ENCODE results near the gene GGCX. TPM values are rescaled to one million over a fixed set of nuclear protein-coding genes. Genes with fewer than 3 reads are reported as not detected.

GGCX gene
- total and polyA plus RNA-seq, 2 of the 13 experiments (the other 11 are each of a cell fraction or from before 2014, with no cell fraction given): 72.5 to 103 TPM

- Histone ChIP-seq H3K9ac (ENCODE audit: insufficient read depth, low read depth, low read length) (no peak overlapping the region), H3K27ac (ENCODE audit: extremely low read length, insufficient read depth, low read length) (no peak overlapping the region), H3K36me3 (replicated peaks in 1 of 2; ENCODE audit: control insufficient read depth in 1 of 2, insufficient read depth in 2 of 2, low read length in 2 of 2) (peaks cover 27 to 59% of the 10 kb centered on the region in 2 experiments), H3K79me2 (ENCODE audit: insufficient read depth, low read length) (no peaks in the 10 kb centered on the region), H3K27me3 (ENCODE audit: control insufficient read depth in 1 of 2, insufficient read depth in 2 of 2, low read length in 2 of 2) (no peaks in the 10 kb centered on the region), H3K4me3 (replicated peaks in 1 of 3; ENCODE audit: insufficient read depth in 1 of 3, low read depth in 2 of 3, low read length in 3 of 3) (no peak overlapping the region), H2AFZ (ENCODE audit: low read length) (no peak overlapping the region), H4K20me1 (ENCODE audit: insufficient read depth, low read length) (peaks cover 15% of the 10 kb centered on the region), H3K4me2 (ENCODE audit: low read depth, low read length) (no peak overlapping the region), H3K4me1 (ENCODE audit: insufficient read depth, low read length) (peaks cover 5% of the 10 kb centered on the region), H3K9me3 (ENCODE audit: low read length) (no peaks in the 10 kb centered on the region)
- TF ChIP-seq THAP9 (CRISPR knock-in tag; IDR thresholded peaks at IDR 0.05; ENCODE audit: borderline replicate concordance) (no peak), POLR2AphosphoS5 (IDR thresholded peaks at IDR 0.05; ENCODE audit: low read depth, low read length) (peak; percentile 0; the same call in 1 of the 2 replicates), ZNF280D (CRISPR knock-in tag; IDR thresholded peaks at IDR 0.05) (0 out of 2 replicates have a peak, but pooled peaks have one; percentile 26), POLR2AphosphoS2 (IDR thresholded peaks at IDR 0.05; ENCODE audit: low read depth, low read length) (peak; percentile 84; the same call in 1 of the 2 replicates), ZNF274 (CRISPR knock-in tag; IDR thresholded peaks at IDR 0.05) (no peak), THAP11 (CRISPR knock-in tag; IDR thresholded peaks at IDR 0.05) (peak; percentile 8; the same call in 1 of the 2 replicates), ELF3 (CRISPR knock-in tag; IDR thresholded peaks at IDR 0.05) (no peak), ZNF460 (CRISPR knock-in tag; IDR thresholded peaks at IDR 0.05; ENCODE audit: borderline replicate concordance) (peak; percentile 35; the same call in 1 of the 2 replicates), ZNF83 (CRISPR knock-in tag; IDR thresholded peaks at IDR 0.05; ENCODE audit: borderline replicate concordance) (no peak)
- DNase-seq (ENCODE audit: low spot score): no peak
- BruUV-seq (replicated peaks): no TSS peak
- FAIRE-seq: no peak
- peak; percentile 6 for ATAC-seq
- intact Hi-C loops (cut with micrococcal nuclease; ENCODE audit: unreplicated experiment): no loop called here
- CTCF ChIA-PET (ENCODE audit: low intra/inter-chr PET ratio, low total read pairs): no interaction called here
- 90% methylated on average over 6 of the region's 6 CpGs for WGBS (ENCODE audit: low lambda C conversion rate)
- POLR2A ChIA-PET: interaction anchor here (0.9 to 20.8 kb wide), 7 partner anchors 6 to 127 kb away, joined by 4 to 645 read pairs (median 43); partner anchors contain the start of genes C2orf68, GGCX, MAT2A and RNF181
- in situ Hi-C loops (cut with HindIII; ENCODE audit: extremely low pct_ligation_motif_present, low pct_unique_long_range_greater_than_20kb): no loop called here
Observed at GRCh38 chr2:85547859-85548607, 13.3 kb downstream of the GGCX start.

Measured in HepG2 (cell line).